Spleen (tissue), 7 donors: Measurements from ENCODE around the gene BABAM2.

ENCODE experiments used
- CTCF ChIP-seq, 11 experiments: fragments of 200-600 bp in 7 of 11; fragments of 450-650 bp in 4 of 11; sonication (generic) in 4 of 11; IDR thresholded peaks in 8 of 11; conservative IDR thresholded peaks in 3 of 11; 1 replicate in 7 of 11; 2 replicates in 4 of 11; pipeline versions ENCODE4 v1.4.0 to v1.8.0; 2016 to 2021; ENCODE audit warnings: antibody characterized with exemption in 11 of 11, inconsistent platforms in 4 of 11, mild to moderate bottlenecking in 1 of 11
- POLR2A ChIP-seq, 3 donors: fragments of 450-650 bp; IDR thresholded peaks; one replicate each; pipeline ENCODE4 v1.5.1; 2017; ENCODE audit warnings: antibody characterized with exemption in 3 of 3, mild to moderate bottlenecking in 1 of 3
- POLR2AphosphoS5 ChIP-seq, 3 donors: sonication (generic); formaldehyde crosslinking; IDR thresholded peaks; one replicate each; pipeline ENCODE4 v1.5.1; 2017; ENCODE audit warnings: antibody characterized with exemption in 3 of 3
- donor health status: DM: no; HTN: no; CAD: no; lungs with moderate emphysema.
- donor health status: DM: no; HTN: no; CAD: no.
- donor health status: DM: no; HTN: no; CAD: no.

- TF ChIP-seq POLR2AphosphoS5 (IDR thresholded peaks at IDR 0.05) (no peak), CTCF (IDR thresholded peaks at IDR 0.05 in 8 of 11, conservative IDR thresholded peaks at IDR 0.05 in 3 of 11) (no peak), POLR2A (IDR thresholded peaks at IDR 0.05) (no peak)
These were observed 445.1 kb downstream of the BABAM2 start for GRCh38 chr2:28335666-28336065.
